HG02884 (cell line): Measurements from ENCODE around the gene GK.
"Not testable (repeated sequence)": the region's sequence is repeated elsewhere in the genome, so short reads cannot be mapped to it uniquely, and the experiment has no call there.

Experiments used
- ATAC-seq: cut with Tn5 transposase; IDR thresholded peaks from one replicate; pipeline ENCODE4 v1.9.1; 2021; ENCODE audit warnings: mild to moderate bottlenecking, moderate library complexity; ENCODE audit not compliant: unreplicated experiment

Gene GK

DNA sequence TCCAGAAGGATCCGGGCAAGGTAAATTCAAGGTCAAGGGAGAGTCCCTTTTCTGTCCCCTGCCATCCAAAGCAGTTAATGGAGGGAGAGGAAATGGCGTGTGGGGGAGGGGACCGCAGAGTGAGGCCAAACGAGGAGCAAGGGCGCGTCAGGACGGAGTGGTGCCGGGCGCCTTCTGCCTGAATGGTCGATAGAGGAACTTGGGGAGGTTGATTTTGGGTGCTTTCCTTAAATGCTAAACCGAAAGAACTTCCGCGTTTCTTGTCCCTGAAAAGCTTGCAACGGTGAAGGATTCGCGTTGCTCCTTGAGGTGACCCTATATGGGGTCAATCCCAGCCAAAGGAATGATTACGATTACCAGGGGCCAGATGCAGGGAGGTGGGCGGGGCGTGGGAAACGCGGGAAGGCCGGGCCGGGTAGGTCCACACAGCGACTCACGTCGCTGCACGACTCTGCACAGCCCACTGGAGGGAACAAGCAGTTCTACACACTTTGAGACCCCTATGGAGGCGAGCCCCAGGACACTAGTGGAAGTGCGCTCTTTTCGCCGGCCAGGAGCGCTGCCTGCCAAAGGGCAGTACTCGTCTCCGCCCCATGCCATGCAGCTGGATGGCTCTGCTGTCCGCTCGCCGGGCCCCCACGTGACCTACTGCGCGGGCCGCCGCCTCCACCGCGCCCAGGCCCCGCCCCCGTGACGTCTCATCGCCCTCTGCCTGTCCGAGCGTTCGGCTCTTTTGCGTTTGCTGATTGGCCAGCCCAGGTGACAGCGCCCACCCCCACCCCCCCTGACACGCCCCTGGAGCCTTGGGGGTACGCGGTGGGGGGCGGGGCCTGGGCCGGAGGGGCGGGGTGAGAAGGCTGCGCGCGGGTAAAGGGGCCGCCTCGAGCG is 452 bp upstream of the GK start:
- ATAC-seq, result peak; percentile 79

DNA sequence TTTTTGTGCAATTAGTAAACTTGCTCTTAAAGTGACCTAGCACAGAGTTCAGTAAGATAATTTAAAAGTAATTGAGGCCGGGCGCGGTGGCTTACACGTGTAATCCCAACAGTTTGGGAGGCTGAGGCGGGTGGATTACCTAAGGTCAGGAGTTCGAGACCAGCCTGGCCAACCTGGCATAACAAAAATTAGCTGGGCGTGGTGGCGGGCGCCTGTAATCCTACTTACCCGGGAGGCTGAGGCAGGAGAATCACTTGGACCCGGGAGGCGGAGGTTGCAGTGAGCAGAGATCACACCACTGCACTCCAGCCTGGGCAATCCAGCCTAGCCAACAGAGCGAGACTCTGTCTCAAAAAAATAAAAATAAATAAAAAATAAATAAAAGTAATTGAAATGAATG is 1.2 kb downstream of the GK start:
- not testable (repeated sequence) for ATAC-seq

DNA sequence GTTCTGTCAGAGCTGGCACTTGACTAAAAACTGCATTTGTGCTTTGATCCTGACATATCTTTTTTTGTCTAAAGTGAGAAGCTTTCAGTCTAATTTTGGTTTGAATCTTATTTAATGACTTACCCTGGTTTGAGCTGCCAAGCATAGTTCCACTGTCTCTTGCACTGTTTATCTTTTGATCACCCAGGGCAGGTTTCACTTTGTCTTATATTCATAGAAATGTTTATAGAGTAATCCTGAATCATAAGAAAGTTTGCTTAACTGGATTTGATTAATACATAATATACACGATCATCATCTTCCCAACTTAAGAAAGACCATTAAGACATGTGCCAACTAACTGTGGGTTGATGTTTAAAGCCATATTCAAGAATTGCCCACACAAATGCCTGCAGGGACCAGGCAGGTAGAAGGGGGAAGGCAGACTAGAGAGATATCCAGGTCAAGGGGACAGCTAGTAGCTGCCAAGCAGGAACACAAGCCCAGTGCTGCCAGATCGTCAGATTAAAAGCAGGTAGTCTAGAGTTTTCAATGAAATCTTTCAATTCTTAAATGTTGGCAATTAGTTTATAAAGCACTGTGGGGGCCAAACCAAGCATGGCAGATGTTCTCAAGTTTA is 1.9 kb downstream of the GK start:
- ATAC-seq, result no peak

DNA sequence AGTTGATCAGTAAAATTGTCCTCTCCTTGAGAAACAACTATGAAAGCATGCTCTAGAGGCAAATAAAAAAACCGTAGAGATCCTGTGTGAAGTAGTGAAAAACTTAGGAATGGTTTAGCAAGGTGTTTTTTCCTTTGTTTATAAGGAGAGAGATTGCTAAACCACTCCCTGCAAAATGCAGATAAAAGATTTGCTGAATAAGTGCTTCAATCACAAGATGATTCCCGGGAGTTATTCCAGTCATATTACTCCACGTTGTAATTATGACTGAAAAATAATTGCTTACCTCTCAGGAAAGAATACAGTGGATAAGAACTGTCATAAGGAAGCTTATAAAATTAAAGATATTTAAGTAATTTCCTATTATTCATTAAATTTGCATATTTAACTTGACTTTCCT is 2.8 kb downstream of the GK start:
- no peak for ATAC-seq

DNA sequence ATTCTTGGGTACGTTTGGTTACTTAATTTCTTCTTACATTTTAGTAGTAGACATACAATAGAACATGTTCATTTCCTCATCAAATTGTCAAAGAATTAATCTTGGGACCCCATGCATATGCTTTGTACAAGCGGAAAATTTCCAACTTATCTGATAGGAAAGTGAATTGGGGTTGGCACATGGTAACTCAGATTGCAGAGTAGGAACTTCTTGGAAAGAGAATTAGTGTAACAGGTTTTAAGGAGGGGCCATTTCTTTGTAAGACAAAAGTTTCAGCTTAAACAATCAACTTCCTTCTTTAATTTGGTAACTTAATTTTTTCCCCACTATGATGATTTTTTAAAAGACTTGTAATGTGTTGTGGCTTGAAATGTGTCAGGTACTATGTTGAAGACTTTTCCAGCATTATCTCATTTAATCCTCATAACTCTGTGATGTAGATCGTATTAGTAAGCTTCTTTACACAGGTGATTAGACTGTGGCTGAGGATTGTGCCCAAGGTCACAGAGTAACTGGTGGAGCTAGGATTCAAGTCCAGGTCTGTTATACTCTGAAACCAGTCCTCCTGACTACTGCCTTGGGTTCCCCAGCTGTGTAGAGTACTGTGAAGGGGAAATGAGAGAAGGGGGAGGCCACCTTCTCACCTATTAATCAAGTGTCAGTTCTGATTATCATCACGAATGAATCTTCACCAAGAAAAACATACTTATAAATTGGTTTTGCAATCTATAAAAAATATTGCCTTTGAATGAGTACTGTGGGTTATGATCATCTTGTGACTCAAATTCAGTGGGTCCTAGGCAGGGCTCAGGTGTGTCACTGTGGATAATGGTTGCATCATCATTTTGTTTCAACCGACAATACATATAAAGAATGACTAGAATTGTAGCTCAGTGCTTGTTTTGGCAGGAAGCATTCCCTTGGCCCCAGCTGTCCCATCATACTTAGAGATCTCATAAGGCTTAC is 4.3 kb downstream of the GK start:
- ATAC-seq, result no peak

DNA sequence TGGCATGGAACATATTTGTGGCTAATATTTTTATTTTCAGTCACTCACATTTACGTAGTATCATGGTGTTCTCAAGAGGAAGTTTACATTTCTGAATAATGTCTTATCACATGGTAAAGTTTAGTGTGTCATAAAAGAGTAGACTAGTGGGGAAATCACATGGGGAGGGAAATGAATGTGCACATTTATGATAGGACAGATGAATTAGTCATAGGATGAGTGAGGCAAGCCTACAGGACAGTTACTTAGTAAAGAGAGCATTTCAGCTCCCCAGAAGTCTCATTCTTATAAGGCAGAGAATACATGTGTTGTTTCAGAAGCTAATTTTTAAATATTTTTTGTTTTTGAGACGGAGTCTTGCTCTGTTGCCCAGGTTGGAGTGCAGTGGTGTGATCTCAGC is 6.2 kb downstream of the GK start:
- ATAC-seq, result no peak

DNA sequence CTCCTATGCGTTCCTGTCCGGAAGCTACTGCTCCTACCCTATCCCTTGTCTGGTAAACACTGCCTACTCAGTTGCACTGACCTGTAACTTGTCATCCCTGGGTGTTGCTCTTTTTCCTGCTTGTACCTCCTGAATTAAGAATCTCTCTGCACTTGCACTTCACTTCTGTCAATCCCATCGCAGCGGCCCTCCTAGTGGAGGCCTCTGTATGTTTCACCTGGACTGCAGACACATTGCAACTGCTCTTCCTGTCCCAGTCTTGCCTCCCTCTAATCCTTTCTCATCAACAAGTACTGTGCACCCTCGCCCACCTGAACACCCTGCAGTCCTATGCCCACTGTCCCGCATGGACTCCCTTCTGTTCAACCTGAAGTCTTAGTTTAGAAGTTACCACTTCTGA is 8.0 kb downstream of the GK start:
- no peak for ATAC-seq

DNA sequence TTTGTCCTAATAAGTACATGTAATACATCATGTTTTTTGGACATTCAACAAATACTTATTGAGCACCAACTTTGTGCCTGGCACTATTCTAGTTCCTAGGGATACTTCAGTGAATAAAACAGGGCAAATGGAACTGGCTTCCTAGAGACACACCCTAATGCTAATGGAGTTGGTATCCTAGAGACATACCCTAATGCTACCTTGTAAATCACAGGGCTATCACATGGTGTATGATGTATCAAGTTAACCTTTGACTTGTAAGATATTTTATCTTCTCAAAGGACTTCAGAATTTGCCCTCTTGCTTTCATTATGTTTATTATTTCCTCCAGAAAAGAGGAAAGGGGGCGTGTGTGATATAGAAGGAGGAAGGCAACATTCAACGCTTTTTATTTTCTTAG is 10.1 kb downstream of the GK start:
- no peak for ATAC-seq

DNA sequence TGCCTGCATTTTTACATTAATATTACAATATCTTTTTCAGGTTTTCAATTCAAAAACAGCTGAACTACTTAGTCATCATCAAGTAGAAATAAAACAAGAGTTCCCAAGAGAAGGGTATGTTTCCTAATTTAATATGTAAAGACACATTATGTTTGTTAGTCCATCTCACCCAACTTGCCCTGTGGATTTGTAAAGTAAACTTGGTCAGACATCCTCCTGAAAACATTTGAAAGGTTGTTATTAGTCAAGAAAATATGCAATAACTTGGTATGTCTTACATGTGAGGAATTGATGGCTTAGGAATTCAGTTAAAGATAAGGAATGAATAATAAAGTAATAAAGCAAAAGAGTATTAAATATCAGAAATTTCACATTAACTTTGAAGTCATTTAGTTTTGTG is 12.2 kb downstream of the GK start:
- no peak for ATAC-seq

DNA sequence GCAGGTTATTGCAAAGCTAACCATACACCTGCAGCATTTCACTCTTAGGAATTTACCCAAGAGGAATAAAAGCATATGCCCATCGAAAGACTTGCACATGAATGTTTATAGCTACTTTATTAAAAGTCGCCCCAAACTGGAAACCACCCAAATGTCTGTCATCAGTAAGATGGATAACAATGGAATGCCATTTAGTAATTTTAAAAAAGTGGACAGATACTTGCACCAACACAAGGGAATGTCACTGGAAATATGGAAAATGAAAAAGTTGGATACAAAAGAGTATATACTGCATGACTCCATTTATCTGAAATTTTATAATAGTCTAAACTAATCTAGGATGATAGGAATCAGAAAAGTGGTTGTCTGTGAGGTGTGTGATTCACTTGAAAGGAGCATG is 12.9 kb downstream of the GK start:
- ATAC-seq, result no peak

DNA sequence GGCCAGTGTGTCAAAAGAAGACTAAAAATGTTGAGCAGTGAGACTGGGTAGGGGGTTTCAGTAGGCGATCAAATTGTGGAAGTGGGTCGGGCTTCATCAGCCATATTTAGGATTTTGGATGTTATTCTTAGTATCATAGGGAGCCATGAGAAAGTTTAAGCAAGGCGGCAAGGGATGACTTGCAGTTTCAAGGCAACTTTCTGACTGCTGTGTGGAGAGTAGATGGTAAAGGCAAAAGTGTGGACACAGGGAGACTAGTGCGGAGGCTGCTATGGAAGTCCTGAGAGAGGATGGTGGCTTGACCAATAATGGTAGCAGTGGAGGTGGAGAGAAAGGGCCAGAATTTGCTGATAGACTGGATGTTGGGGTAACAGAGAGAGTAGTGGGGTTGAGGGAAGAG is 15.4 kb downstream of the GK start:
- no peak for ATAC-seq

DNA sequence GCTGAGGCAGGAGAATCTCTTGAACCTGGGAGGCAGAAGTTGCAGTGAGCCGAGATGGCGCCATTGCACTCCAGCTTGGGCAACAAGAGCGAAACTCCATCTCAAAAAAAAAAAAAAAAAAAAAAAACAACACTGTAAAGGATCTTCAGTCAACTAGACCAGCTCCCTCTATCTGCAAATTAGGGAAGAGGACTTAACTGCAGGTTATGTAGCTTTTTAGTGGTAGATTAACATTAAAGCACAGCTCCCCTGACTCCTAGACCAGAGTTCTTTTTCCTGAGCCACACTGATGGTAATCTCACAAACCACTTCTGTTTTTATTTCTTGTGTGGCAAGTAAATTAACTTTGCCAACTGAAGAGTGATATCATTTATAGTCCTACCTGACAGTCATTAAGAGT is 18.0 kb downstream of the GK start:
- not testable (repeated sequence) for ATAC-seq

DNA sequence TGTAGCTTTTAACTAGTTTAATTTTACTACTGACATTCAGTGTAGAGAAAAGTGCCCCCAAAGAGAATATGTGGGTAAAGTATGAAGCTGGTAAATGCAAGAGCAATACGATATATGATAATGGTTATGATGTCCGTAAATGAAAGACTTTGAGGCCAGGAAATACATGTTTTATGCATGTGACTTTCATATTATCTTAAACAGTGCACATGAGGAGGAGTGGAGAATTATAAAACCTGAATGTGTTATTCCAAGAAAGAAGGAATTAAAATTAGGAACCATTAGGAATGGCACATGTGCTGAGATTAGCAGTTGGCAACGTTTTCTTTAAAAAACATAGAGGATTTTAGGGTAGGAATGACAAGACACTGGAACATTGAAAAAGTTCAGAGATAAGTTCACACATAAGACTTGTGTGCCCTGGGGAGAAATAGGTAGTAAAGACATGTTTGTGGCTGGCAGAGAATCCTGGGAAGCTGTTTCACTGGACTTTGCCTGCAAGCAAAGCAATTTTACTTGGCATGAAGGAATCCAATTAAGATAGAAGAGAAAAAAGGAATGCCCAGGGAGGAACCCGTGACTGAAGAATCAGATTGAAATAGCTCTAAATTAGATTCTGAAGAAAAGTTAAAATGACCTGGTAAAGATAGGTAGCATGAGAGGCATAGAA is 20.0 kb downstream of the GK start:
- ATAC-seq, result no peak

DNA sequence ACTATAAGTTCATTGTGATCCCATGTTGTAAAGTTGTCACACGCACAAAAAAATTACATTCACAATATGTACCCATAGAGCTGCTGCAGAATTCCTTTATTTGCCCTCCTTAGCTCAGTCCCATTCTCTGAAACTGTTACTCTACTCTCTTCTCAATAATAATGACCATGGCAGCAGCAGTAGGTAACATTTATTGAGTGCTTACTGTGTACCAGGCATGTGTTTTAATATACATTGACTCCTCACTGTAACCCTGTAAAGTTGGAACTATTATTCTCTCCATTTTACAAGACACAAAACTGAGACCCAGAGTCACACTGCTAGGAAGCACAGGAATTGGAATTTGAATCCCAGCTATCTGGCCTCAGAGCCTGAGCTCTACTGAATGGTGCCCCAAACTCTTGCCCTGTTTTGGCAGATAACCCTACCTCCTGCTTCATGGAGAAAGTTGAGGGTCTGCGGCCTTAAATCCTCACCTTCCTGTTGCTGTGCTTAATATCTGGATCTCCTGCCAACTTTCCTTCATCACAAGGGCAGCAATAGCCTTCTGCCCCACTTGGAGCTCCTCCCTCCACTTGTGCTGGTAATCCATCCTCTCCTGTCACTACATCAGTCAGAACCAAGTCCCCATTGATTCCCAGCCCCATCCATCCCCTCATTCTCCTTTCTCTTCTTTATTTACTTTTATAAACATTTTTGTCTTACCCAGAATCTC is 20.8 kb downstream of the GK start:
- ATAC-seq, result no peak

DNA sequence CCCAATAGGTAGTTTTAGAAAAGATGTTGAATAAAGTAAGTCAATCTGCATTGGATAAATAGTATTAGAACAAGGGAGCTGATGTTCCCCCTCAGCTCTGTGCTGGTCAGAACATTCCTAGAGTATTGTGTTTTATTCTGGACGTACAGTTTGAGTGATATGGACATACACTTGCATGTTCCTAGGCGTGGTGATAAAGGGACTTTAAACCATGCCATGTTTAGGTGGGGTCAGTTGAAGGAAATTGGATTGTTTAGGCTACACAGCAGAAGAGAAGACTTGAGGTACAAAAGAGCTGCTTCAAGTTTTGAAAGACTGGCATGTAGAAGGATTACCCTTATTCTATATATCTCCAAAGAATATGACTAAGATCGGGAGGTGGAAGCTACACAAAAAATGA is 21.6 kb downstream of the GK start:
- ATAC-seq, result no peak

DNA sequence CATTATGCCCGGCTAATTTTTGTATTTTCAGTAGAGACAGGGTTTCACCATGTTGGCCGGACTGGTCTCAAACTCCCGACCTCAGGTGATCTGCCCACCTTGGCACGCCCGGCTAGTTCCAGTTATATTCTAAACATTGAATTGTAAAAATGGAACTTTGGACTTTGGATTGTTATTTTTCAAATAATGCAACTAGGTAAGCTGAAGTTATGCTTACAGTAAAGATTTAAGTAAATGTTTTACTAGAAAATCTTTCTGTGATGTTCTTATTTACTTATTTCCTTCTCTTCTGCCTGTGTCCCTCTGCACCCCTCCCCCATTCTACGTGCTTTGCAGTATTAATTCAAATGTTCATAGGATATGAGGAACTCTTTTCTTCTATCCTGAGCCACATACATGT is 26.1 kb downstream of the GK start:
- no peak for ATAC-seq

DNA sequence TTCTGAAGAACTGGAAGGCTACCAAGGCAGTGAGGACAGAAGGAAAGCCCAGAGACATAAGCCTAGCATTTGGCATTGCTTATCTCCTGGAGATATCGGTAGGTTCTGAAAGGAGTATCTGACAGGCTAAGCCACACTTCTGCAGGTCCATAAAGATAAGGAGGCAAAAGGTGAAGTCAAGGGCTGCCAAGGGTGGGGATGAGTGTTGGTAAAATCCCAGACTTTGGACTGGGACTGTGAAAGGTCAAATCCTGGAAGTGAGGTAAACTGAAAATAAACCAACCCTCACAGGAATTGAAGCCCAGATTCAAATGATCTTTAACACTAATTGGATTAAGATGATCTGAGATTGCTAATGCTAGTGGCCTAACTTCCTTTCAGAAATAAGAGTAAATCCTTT is 27.4 kb downstream of the GK start:
- ATAC-seq, result no peak

DNA sequence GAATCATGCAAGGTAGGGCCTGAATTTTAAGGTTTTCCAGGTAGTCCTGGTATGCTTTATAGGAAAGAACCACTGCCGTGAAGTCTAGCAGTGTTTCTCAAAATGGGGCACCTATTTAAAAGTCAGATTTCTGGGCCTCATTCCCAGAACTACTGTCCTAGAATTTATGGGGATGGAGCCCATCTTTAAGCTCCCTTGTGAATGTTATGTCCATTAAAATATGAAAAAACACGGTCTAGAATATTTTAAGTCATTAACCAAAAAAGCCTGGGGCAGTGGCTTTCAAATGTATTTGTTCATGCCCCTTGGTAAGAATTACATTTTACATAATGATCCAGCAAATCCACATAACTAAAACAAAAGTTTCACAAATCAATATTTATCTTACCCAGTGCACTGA is 35.4 kb downstream of the GK start:
- ATAC-seq, result no peak

DNA sequence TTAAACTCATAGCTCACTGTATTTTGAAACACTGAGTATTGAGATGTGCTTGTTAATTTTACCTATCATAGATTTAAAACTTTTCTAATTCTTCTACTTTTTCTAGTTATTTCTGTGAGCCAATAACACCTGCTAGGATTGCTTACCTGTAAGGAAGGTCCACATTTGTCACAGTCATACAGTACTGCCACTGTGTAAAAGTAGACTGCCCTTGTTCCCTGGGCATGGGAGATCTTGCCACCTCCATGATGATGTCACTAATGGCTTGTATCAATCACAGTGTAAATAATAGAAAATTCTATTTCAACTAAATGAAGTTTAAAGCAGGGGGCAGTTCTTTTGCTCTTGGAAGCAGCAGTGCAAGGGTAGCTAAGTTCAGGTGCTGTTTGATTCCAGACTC is 35.9 kb downstream of the GK start:
- no peak for ATAC-seq

DNA sequence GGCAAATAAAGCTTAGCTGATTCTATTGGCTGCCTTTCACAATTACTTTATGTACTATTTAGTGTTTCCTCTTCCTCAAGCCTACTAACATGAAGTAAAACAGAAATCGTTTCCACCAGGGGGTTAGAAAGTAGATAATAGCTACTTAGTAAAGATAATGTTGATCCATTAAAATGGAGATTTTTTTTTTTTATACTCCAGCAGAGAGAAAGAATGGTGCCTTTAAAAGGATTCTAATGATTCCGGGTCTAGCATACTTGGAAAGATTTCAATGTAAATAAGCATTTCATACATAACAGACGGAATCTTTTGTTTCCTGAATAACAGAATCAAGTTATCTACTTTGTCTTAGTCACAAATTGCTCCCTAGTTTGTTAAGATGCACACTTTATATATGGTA is 37.1 kb downstream of the GK start:
- no peak for ATAC-seq
